GM21390 (cell line): Measurements from ENCODE around the gene PROK1.

Source experiments
- ATAC-seq: cut with Tn5 transposase; IDR thresholded peaks from one replicate; pipeline ENCODE4 v1.9.1; 2021; ENCODE audit not compliant: unreplicated experiment

Gene PROK1

GRCh38 chr1:110464340-110464739 is 13.4 kb downstream of the PROK1 start:
- ATAC-seq = no peak

- no peak for ATAC-seq
These were observed 14.3 kb downstream of the PROK1 start for GRCh38 chr1:110465038-110465813.

GRCh38 chr1:110465814-110466380 is 14.9 kb downstream of the PROK1 start:
- no peak for ATAC-seq

GRCh38 chr1:110466646-110467280 is 15.8 kb downstream of the PROK1 start:
- ATAC-seq = no peak

GRCh38 chr1:110471131-110471530 is 20.2 kb downstream of the PROK1 start:
- no peak for ATAC-seq

GRCh38 chr1:110472546-110472945 is 21.6 kb downstream of the PROK1 start:
- ATAC-seq = no peak

- ATAC-seq = no peak
These were observed 23.5 kb downstream of the PROK1 start for GRCh38 chr1:110474444-110474843.

GRCh38 chr1:110475362-110476027 is 24.5 kb downstream of the PROK1 start:
- no peak for ATAC-seq

GRCh38 chr1:110476028-110476765 is 25.2 kb downstream of the PROK1 start:
- no peak for ATAC-seq

GRCh38 chr1:110477041-110477440 is 26.1 kb downstream of the PROK1 start:
- ATAC-seq = no peak

GRCh38 chr1:110477445-110477957 is 26.6 kb downstream of the PROK1 start:
- no peak for ATAC-seq

GRCh38 chr1:110477967-110478640 is 27.2 kb downstream of the PROK1 start:
- ATAC-seq = no peak

GRCh38 chr1:110478886-110479285 is 27.9 kb downstream of the PROK1 start:
- no peak for ATAC-seq

- no peak for ATAC-seq
These were observed 29.6 kb downstream of the PROK1 start for GRCh38 chr1:110480356-110481096.

GRCh38 chr1:110481968-110482623 is 31.1 kb downstream of the PROK1 start:
- ATAC-seq = no peak

GRCh38 chr1:110482662-110483307 is 31.8 kb downstream of the PROK1 start:
- no peak for ATAC-seq

GRCh38 chr1:110483308-110483685 is 32.3 kb downstream of the PROK1 start:
- no peak for ATAC-seq

GRCh38 chr1:110484801-110485200 is 33.9 kb downstream of the PROK1 start:
- no peak for ATAC-seq

- no peak for ATAC-seq
These were observed 34.8 kb downstream of the PROK1 start for GRCh38 chr1:110485725-110486124.
